ENCODE measurements around the gene PRSS3. TPM values are rescaled to one million over a fixed set of nuclear protein-coding genes. Genes with fewer than 3 reads are reported as not detected.
"Not testable (repeated sequence)": the region's sequence is repeated elsewhere in the genome, so short reads cannot be mapped to it uniquely, and the experiment has no call there.

PRSS3 gene
- not detected for total RNA-seq
- polyA plus RNA-seq (2013, experiment 1 of 2) = not detected
- 0.08 TPM for polyA plus RNA-seq (2013, experiment 2 of 2)
- 0 to 0.24 (median 0) reads per million in 172 experiments for total RNA-seq

DNA sequence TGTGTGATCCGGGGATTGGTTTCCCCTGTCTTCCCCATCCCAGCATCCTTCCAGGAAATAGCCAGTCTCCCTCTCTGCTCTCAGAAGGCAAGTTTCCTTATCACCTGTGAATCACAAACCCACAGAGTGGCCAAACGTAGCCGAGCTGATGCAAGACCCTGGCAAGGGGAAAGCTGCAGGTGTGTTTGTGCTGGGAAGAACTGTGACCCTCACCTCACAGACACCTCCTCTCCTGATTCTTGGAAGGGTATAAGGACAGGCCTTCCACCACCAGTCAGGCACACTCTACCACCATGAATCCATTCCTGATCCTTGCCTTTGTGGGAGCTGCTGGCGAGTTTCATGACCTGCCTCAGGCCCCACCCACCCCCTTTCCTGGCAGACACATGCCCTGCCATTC lies at the start of gene PRSS3:
Gene PRSS3 (plus strand): TSS at position 281 of the 400 bp plus-strand sequence. CDS start 13 bp downstream, at position 294.
- no peak within 1 kb of the TSS for H3K4me3 Mint-ChIP-seq
- H3K4me1 Mint-ChIP-seq (ENCODE audit: low read depth) = no peaks in the 10 kb centered on the region
- ChIA-PET CTCF (no interaction called here), POLR2A (no interaction called here)
- no peak for ATAC-seq (ENCODE audit: poor library complexity)
- Histone ChIP-seq H3K4me1 (ENCODE audit: insufficient read depth, low read length) (no peaks in the 10 kb centered on the region), H3K27me3 (ENCODE audit: control insufficient read depth in 1 of 2, insufficient read depth in 2 of 2, low read length in 2 of 2) (peaks cover 7% of the 10 kb centered on the region in 2 experiments), H3K36me3 (ENCODE audit: insufficient read depth, low read length) (no peaks in the 10 kb centered on the region), H3K4me3 (ENCODE audit: low read length) (no peak within 1 kb of the TSS), H3K9me3 (ENCODE audit: control insufficient read depth in 1 of 2, insufficient read depth in 1 of 2, low read length in 2 of 2) (no peaks in the 10 kb centered on the region), H3K27ac (ENCODE audit: low read depth in 1 of 2, low read length in 2 of 2) (no peak within 1 kb of the TSS)
- DNase-seq = no peak
- no peaks in the 10 kb centered on the region for H3K9me3 Mint-ChIP-seq
- TF ChIP-seq, protein P1, sequence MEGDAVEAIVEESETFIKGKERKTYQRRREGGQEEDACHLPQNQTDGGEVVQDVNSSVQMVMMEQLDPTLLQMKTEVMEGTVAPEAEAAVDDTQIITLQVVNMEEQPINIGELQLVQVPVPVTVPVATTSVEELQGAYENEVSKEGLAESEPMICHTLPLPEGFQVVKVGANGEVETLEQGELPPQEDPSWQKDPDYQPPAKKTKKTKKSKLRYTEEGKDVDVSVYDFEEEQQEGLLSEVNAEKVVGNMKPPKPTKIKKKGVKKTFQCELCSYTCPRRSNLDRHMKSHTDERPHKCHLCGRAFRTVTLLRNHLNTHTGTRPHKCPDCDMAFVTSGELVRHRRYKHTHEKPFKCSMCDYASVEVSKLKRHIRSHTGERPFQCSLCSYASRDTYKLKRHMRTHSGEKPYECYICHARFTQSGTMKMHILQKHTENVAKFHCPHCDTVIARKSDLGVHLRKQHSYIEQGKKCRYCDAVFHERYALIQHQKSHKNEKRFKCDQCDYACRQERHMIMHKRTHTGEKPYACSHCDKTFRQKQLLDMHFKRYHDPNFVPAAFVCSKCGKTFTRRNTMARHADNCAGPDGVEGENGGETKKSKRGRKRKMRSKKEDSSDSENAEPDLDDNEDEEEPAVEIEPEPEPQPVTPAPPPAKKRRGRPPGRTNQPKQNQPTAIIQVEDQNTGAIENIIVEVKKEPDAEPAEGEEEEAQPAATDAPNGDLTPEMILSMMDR (IDR thresholded peaks at IDR 0.05) = no peak
- intact Hi-C loops (cut with DNase I, micrococcal nuclease) = no loop called here
- H3K27me3 Mint-ChIP-seq = peaks cover 26% of the 10 kb centered on the region
- H3K36me3 Mint-ChIP-seq (ENCODE audit: low read depth) = no peaks in the 10 kb centered on the region
- H3K27ac Mint-ChIP-seq = no peak within 1 kb of the TSS

DNA sequence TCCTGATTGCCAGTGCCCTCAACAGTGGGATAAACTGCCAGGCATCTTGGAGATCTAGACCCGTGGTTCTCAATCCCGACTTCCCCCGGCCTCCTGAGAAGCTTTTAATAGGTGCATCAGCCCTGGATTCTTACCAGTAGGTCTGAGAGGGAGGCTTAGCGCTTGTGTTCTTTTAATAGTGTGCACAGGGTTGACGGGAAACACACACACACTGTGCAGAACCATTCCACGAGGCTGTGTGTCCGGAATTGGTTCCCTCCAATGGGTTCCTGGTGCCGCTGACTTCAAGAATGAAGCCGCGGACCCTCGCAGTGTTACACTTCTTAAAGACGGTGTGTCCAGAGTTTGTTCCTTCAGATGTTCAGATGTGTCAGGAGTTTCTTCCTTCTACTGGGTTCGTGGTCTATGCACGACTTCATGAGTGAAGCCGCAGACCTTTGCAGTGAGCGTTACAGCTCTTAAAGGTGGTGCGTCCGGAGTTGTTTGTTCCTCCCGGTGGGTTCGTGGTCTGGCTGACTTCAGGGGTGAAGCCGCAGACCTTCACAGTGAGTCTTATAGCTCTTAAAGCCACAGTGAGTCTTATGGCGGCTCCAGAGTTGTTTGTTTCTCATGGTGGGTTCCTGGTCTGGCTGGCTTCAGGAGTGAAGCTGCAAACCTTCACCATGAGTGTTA lies 46.6 kb upstream of the PRSS3 start:
- TF ChIP-seq, protein P1 (IDR thresholded peaks at IDR 0.05) = no peak
- H3K36me3 Mint-ChIP-seq (ENCODE audit: low read depth) = no peaks in the 10 kb centered on the region
- ChIA-PET POLR2A (interaction anchor here (0.7 kb wide), 1 partner anchor 533 kb away, joined by 3 read pairs; no protein-coding TSS in a partner anchor), CTCF (interaction anchor here (1.5 kb wide), 1 partner anchor 125 kb away, joined by 4 read pairs; no protein-coding TSS in a partner anchor)
- peak in 6 of 14 experiments; percentile 3 to 51 (median 23) for DNase-seq
- intact Hi-C loops (cut with DNase I, micrococcal nuclease) = no loop called here
- H3K36me3 ChIP-seq (ENCODE audit: insufficient read depth, low read length) = no peaks in the 10 kb centered on the region
- no peak overlapping the region for H3K27ac ChIP-seq (ENCODE audit: low read depth in 1 of 2, low read length in 2 of 2)
- H3K9me3 ChIP-seq (ENCODE audit: control insufficient read depth in 1 of 2, insufficient read depth in 1 of 2, low read length in 2 of 2) = peaks cover 0 to 12% of the 10 kb centered on the region in 2 experiments
- peaks cover 27% of the 10 kb centered on the region for H3K4me1 ChIP-seq (ENCODE audit: insufficient read depth, low read length)
- peaks cover 31% of the 10 kb centered on the region for H3K4me1 Mint-ChIP-seq (ENCODE audit: low read depth)
- H3K9me3 Mint-ChIP-seq = no peaks in the 10 kb centered on the region
- peak overlapping the region; percentile 48 for H3K4me3 ChIP-seq (ENCODE audit: low read length)
- peaks cover 79% of the 10 kb centered on the region for H3K27me3 Mint-ChIP-seq
- peak; percentile 32 for ATAC-seq (ENCODE audit: poor library complexity)
- no peak overlapping the region for H3K27ac Mint-ChIP-seq
- H3K27me3 ChIP-seq (ENCODE audit: control insufficient read depth in 1 of 2, insufficient read depth in 2 of 2, low read length in 2 of 2) = peaks cover 40 to 44% of the 10 kb centered on the region in 2 experiments
- H3K4me3 Mint-ChIP-seq = peak overlapping the region; percentile 61

DNA sequence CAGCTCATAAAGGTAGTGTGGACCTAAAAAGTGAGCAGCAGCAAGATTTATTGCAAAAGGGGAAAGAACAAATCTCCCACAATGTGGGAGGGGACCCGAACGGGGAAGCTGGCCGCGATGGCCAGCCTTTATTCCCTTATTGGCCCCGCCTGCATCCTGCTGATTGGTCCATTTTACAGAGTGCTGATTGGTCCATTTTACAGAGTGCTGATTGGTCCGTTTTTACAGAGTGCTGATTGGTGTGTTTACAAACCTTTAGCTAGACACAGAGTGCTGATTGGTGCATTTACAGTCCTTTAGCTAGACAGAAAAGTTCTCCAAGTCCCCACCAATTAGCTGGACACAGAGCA lies 46.1 kb upstream of the PRSS3 start:
- intact Hi-C loops (cut with DNase I, micrococcal nuclease); H3K27ac ChIP-seq (ENCODE audit: low read depth in 1 of 2, low read length in 2 of 2); POLR2A ChIA-PET; H3K36me3 Mint-ChIP-seq (ENCODE audit: low read depth); H3K9me3 Mint-ChIP-seq; H3K27ac Mint-ChIP-seq; H3K36me3 ChIP-seq (ENCODE audit: insufficient read depth, low read length): not testable (repeated sequence)
- H3K4me1 Mint-ChIP-seq (ENCODE audit: low read depth) = peaks cover 31% of the 10 kb centered on the region
- H3K4me3 Mint-ChIP-seq = peak overlapping the region; percentile 61
- Histone ChIP-seq H3K4me1 (ENCODE audit: insufficient read depth, low read length) (peaks cover 27% of the 10 kb centered on the region), H3K9me3 (ENCODE audit: control insufficient read depth in 1 of 2, insufficient read depth in 1 of 2, low read length in 2 of 2) (peaks cover 0 to 12% of the 10 kb centered on the region in 2 experiments), H3K4me3 (ENCODE audit: low read length) (peak overlapping the region; percentile 48), H3K27me3 (ENCODE audit: control insufficient read depth in 1 of 2, insufficient read depth in 2 of 2, low read length in 2 of 2) (peaks cover 43 to 49% of the 10 kb centered on the region in 2 experiments)
- H3K27me3 Mint-ChIP-seq = peaks cover 77% of the 10 kb centered on the region
- CTCF ChIA-PET = interaction anchor here (1.5 kb wide), 1 partner anchor 125 kb away, joined by 4 read pairs; no protein-coding TSS in a partner anchor
- ATAC-seq (ENCODE audit: poor library complexity) (peak; percentile 57), DNase-seq (peak in 3 of 14 experiments; percentile 29 to 42 (median 40))
